Activated CD4-positive, alpha-beta T cell treated with anti-CD3 and anti-CD28 coated beads for 1 hour (primary cell): Measurements from ENCODE around the gene MRPL20.
"Not testable (repeated sequence)": the region's sequence is repeated elsewhere in the genome, so short reads cannot be mapped to it uniquely, and the experiment has no call there.

ENCODE experiments used
- DNase-seq: peaks from one replicate; pipeline ENCODE4 v3.0.0-alpha.2; 2020

MRPL20 gene

GRCh38 chr1:1406821-1407635, at the start of gene MRPL20:
Gene MRPL20 (minus strand): TSS chr1:1407293. CDS start chr1:1407217, 76 bp downstream.
- DNase-seq: peak; percentile 93

DNA sequence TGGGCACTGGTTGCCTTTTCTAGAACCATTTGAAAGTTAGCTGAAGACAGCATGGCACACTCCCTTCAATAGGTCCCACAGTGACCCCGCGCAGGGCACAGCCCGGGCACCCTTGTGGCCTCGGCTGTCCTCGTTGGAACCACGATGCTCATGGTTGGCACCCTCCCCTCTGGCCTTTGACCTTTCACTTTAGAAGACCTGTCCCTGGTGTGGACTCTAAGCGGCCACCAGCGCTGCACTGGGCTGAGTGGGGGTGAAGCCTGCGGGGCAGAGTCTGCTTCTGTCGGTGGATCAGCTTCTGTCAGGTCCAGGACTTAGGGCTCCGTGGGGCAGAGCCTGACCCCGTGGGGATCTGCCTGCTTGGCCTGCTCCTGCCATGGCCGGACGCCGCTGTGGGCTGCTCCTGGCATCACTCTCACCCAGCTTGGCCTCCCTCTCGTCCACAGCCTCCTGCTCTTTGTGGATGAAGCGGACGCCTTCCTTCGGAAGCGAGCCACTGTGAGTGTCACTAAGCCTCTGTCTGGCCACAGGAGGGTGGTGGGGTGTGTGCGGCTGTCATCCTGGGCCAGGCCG, 49.7 kb upstream of the MRPL20 start:
- DNase-seq: not testable (repeated sequence)

DNA sequence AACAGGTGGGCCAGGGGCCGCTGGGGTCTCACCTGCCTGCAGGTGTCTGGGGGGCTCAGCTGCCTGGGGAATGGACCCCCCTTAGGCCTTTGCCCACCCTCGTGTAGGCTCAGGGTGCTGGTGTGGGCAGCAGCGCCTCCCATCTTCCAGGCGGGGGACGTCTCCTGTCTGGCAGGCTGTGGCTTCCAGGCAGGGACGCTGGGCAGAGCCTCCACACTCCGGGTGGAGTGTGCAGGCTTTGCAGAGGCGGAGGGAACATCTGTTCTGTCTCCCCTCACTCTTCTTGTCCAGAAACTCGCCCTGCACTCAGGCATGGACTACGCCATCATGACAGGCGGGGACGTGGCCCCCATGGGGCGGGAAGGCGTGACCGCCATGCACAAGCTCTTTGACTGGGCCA, 48.8 kb upstream of the MRPL20 start:
- DNase-seq: not testable (repeated sequence)

GRCh38 chr1:1455366-1455884, 48.3 kb upstream of the MRPL20 start:
- no peak for DNase-seq

DNA sequence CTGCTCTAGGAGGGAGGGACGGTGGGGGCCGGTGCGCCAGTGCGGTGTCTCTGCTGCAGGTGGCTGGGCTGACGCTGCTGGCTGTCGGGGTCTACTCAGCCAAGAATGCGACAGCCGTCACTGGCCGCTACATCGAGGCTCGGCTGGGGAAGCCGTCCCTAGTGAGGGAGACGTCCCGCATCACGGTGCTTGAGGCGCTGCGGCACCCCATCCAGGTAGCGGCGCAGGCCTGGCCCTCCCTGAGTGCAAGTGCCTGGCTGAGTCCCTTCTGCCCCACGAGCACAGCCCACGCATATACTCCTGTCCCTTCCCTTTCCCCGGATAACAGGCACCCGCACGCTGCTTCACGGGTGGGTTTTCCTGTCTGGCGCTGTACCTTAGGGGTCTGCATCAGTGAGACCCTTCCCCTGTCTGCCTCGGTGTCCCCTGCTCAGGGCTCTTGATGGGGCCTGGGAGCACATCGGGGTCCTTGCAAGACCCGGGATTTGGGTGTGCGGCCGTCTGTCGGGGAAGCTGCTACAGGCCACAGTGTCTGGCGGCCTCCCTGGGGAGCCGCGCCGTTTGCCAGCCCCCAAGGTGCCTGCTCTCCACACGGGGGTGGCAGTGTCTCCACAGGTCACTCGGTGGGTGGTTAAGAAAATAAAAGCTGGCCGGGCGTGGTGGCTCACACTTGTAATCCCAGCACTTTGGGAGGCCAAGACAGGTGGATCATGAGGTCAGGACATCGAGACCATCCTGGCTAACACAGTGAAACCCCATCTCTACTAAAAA, 47.4 kb upstream of the MRPL20 start:
- not testable (repeated sequence) for DNase-seq

GRCh38 chr1:1452882-1453281, 45.8 kb upstream of the MRPL20 start:
- no peak for DNase-seq

DNA sequence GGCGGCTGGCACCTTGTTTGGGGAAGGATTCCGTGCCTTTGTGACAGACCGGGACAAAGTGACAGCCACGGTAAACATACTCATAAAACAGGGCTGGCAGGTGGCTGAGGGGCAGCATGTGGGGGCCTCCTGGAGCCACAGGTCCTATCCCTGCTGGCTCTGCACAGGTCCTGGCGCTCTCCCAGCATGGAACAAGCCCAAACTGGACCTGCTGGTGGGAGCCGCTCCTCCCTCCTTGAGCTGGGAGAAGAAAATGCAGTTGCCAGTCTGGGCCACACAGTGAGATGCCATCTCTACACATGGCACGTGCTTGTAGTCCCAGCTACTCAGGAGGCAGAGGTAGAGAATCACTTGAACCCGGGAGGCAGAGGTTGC, 45.3 kb upstream of the MRPL20 start:
- DNase-seq: not testable (repeated sequence)

- no peak for DNase-seq
These were observed 44.7 kb upstream of the MRPL20 start for GRCh38 chr1:1451696-1452364.

DNA sequence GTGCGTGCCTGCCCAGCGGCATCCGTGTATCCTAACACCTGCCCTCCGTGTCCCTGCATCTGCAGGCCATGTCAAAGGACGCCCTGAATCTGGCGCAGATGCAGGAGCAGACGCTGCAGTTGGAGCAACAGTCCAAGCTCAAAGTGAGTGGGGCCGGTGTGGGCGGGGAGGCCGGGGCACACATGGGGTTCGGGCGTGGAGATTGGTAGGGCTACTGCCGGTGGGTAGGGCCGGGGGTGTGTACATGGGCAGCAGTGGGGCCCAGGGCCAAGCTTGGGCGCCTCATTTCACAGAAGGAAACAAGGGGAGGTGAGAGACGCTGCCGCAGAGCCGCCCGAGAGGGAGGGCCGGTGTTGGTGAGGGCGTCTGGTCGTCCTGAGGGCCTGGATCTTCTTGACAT, 43.5 kb upstream of the MRPL20 start:
- not testable (repeated sequence) for DNase-seq

GRCh38 chr1:1449099-1449739, 42.1 kb upstream of the MRPL20 start, which contains the start of gene ATAD3C:
Gene ATAD3C (plus strand): TSS chr1:1449689. CDS start chr1:1450684, 995 bp downstream.
- no peak for DNase-seq

DNA sequence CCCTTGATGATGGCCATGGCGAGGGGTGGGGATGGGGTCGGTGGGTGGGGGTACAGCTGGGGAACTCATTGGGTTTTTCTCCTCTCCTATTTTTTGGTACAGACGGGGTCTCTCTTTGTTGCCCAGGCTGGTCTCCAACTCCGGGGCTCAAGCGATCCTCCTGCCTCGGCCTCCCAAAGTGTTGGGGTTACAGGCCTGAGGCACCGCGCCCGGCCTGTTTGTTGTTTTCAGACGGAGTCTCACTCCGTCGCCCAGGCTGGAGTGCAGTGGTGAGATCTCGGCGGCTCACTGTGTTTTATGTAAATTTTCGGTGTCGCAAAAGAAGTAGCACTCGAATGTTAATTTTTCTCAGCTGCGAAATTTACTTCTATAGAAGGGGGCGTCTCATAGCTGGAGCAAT, 39.5 kb upstream of the MRPL20 start:
- DNase-seq: not testable (repeated sequence)

GRCh38 chr1:1442069-1442770, 35.1 kb upstream of the MRPL20 start:
- DNase-seq: no peak

DNA sequence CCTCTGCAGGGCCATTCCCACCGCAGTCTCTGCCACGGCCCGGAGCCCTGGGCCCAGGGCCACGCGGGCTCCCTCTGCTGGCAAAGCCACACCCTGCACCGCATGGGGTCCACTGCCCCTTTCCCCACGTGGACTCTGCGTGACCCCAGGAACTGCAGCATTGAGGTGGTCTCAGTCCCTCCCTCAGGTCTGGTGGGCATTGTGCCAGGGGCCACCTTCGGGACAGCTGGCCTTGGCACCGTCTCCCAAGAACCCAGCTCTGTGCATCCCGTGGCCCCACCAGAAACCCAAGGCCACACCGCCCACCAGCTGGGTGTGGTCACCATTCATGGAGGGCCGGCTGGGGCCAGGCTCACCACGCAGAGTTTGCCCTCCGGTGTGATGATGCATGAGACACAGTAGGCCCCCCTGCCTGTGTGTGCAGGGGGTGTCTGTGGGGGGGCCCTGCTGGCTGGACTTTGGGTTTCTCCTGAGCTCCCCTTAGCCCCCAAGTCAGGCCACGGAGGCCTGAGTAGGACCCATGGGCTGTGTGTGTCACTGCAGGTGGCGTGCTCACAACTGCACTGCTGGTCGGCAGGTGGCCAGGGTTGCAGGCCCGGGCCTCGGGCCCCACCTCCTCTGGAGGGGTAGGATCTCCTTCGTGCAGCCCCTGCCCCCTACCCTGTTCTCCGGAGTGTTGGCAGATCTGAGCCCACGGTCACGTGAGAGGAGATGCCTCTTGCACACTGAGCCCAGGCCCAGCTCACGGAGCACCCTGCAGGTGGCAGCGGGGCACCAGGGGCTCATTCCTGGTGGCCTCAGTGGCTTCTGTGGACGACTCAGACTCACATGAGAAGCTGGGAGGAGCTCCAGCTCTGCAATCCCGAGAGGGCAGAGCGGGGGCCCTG, 34.2 kb upstream of the MRPL20 start:
- peak; percentile 32 for DNase-seq

- no peak for DNase-seq
These were observed 33.3 kb upstream of the MRPL20 start for GRCh38 chr1:1440262-1441001.

GRCh38 chr1:1439546-1440261, 32.6 kb upstream of the MRPL20 start:
- DNase-seq: no peak

GRCh38 chr1:1438531-1439381, 31.7 kb upstream of the MRPL20 start:
- no peak for DNase-seq

DNA sequence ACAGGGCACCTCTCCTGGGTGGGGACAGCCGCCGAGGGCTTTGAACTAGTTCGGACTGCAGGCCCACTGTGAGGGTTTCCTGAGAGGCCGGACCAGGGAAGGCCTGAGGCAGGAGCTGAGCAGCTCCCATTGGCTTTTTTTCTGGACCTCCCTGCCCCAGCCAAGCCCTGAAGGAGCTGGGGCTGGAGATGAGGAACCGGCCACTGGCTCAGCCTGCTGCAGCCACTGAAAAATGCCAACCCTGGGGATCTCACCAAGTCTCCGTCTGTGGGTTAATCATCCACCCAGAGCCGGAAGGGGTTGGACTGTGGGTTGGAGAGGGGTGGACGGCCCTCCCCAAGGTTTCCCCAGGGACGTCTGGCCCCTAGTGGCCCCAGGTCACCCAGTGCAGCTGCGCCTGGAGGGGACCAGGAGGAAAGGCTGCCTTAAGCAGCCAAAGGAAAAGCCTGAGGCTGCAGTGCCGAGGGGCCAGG, 30.8 kb upstream of the MRPL20 start:
- no peak for DNase-seq
